GM12865 (cell line): ENCODE data around the gene KIF20B.

Source experiments
- DNase-seq: peaks from one replicate; pipeline ENCODE4 v3.0.0; 2010; ENCODE audit warnings: low read depth
- H3K4me3 ChIP-seq: 2 replicates; pipeline ENCODE4 v1.5.1; 2011; ENCODE audit warnings: mild to moderate bottlenecking, low read depth, low read length, control low read depth
- CTCF ChIP-seq: IDR thresholded peaks from 2 replicates; pipeline ENCODE4 v1.5.1; 2011; ENCODE audit warnings: low read length, control low read depth, low read depth, inconsistent platforms; ENCODE audit not compliant: insufficient read depth; ENCODE audit errors: missing control alignments

KIF20B gene

GRCh38 chr10:89657302-89657701 is 44.1 kb upstream of the KIF20B start:
- no peak for DNase-seq
- no peak for TF ChIP-seq CTCF
- no peak overlapping the region for H3K4me3 ChIP-seq

- TF ChIP-seq CTCF, result no peak
- peak; percentile 17 for DNase-seq
- H3K4me3 ChIP-seq, result no peak overlapping the region
Measured at GRCh38 chr10:89659143-89660131, 42.0 kb upstream of the KIF20B start.

GRCh38 chr10:89662596-89662995 is 38.8 kb upstream of the KIF20B start:
- H3K4me3 ChIP-seq, result no peak overlapping the region
- no peak for TF ChIP-seq CTCF
- no peak for DNase-seq

- no peak for DNase-seq
- no peak overlapping the region for H3K4me3 ChIP-seq
- TF ChIP-seq CTCF, result no peak
Measured at GRCh38 chr10:89663144-89663543, 38.2 kb upstream of the KIF20B start.

- no peak for DNase-seq
- no peak for TF ChIP-seq CTCF
- H3K4me3 ChIP-seq, result no peak overlapping the region
Measured at GRCh38 chr10:89664203-89664602, 37.2 kb upstream of the KIF20B start.

- DNase-seq, result no peak
Measured at GRCh38 chr10:89665302-89665701, 36.1 kb upstream of the KIF20B start.

More at GRCh38 chr10:89665302-89665701, 36.1 kb upstream of the KIF20B start:
- no peak for TF ChIP-seq CTCF
- no peak overlapping the region for H3K4me3 ChIP-seq
